K562 (cell line): Measurements from ENCODE around the gene ASF1B. TPM values are rescaled to one million over a fixed set of nuclear protein-coding genes. Genes with fewer than 3 reads are reported as not detected.

ENCODE experiments used
- ZNF592 ChIP-seq: fragments of 450-650 bp; IDR thresholded peaks from 2 replicates; pipeline ENCODE4 v1.6.1; 2017; ENCODE audit warnings: antibody characterized with exemption, mild to moderate bottlenecking
- polyA plus RNA-seq, 8 experiments: library from polyadenylated mRNA; depleted of rRNA in 4 of 8; stranded (reverse) in 5 of 8; unstranded in 3 of 8; fragments of >200 nt; fragmentation: Nextera tagmentation in 2 of 8; fragmentation: Illumina TruSeq in 1 of 8; extraction: Ambion mirVana in 2 of 8; extraction: Trizol in 1 of 8; gene quantifications; 2 replicates each; pipeline versions ENCODE4 v1.2.1 to v1.2.3, GENCODE V29; 2011 to 2014; ENCODE audit warnings: inconsistent platforms in 1 of 8, missing spikeins in 1 of 8
- total RNA-seq, 7 experiments: library from RNA; depleted of rRNA in 6 of 7; stranded (reverse); fragments of >200 nt in 6 of 7; fragmentation: Illumina TruSeq in 2 of 7; extraction: Trizol in 2 of 7; gene quantifications; 2 replicates each; pipeline versions ENCODE4 v1.2.1 to v1.2.3, GENCODE V29; 2011 to 2021; ENCODE audit warnings: low replicate concordance in 1 of 7
- TF ChIP-seq, protein P1 (sequence below): fragments of 250-450 bp; sonication (Bioruptor Pico); IDR thresholded peaks from 2 replicates; pipeline ENCODE4 v1.5.0; 2021
- TF ChIP-seq, protein P2 (sequence below): fragments of 450-650 bp; IDR thresholded peaks from 2 replicates; pipeline ENCODE4 v1.7.1; 2018; ENCODE audit warnings: mild to moderate bottlenecking, low read depth; ENCODE audit not compliant: partially characterized antibody

ASF1B gene
- total and polyA plus RNA-seq, 9 of the 15 experiments (the other 6 are each of a cell fraction or from before 2014, with no cell fraction given): 6.0 to 69.4 (median 53.3) TPM

GRCh38 chr19:14120497-14120780, 15.9 kb downstream of the ASF1B start (continued):
- no peak for TF ChIP-seq ZNF592
- TF ChIP-seq, protein P1, sequence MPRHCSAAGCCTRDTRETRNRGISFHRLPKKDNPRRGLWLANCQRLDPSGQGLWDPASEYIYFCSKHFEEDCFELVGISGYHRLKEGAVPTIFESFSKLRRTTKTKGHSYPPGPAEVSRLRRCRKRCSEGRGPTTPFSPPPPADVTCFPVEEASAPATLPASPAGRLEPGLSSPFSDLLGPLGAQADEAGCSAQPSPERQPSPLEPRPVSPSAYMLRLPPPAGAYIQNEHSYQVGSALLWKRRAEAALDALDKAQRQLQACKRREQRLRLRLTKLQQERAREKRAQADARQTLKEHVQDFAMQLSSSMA (CRISPR knock-in tag): no peak
- TF ChIP-seq, protein P2, sequence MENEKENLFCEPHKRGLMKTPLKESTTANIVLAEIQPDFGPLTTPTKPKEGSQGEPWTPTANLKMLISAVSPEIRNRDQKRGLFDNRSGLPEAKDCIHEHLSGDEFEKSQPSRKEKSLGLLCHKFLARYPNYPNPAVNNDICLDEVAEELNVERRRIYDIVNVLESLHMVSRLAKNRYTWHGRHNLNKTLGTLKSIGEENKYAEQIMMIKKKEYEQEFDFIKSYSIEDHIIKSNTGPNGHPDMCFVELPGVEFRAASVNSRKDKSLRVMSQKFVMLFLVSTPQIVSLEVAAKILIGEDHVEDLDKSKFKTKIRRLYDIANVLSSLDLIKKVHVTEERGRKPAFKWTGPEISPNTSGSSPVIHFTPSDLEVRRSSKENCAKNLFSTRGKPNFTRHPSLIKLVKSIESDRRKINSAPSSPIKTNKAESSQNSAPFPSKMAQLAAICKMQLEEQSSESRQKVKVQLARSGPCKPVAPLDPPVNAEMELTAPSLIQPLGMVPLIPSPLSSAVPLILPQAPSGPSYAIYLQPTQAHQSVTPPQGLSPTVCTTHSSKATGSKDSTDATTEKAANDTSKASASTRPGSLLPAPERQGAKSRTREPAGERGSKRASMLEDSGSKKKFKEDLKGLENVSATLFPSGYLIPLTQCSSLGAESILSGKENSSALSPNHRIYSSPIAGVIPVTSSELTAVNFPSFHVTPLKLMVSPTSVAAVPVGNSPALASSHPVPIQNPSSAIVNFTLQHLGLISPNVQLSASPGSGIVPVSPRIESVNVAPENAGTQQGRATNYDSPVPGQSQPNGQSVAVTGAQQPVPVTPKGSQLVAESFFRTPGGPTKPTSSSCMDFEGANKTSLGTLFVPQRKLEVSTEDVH: no peak
